HUES48 (cell line): ENCODE measurements around the gene MSX2.

Experiments
- H3K27ac ChIP-seq: one replicate; pipeline ENCODE4 v1.7.0; 2013; ENCODE audit warnings: low read depth, low read length, inconsistent platforms
- H3K27me3 ChIP-seq: 2 replicates; pipeline ENCODE4 v1.6.1; 2013; ENCODE audit warnings: mild to moderate bottlenecking, low read length; ENCODE audit not compliant: control insufficient read depth, insufficient read depth
- H3K36me3 ChIP-seq: 2 replicates; pipeline ENCODE4 v1.6.1; 2013; ENCODE audit warnings: low read length; ENCODE audit not compliant: control insufficient read depth, insufficient read depth
- H3K4me1 ChIP-seq: 2 replicates; pipeline ENCODE4 v1.6.1; 2013; ENCODE audit warnings: mild to moderate bottlenecking, low read length; ENCODE audit not compliant: control insufficient read depth, insufficient read depth
- H3K4me3 ChIP-seq: 2 replicates; pipeline ENCODE4 v1.5.1; 2013; ENCODE audit warnings: mild to moderate bottlenecking, low read depth, low read length
- H3K9ac ChIP-seq: 2 replicates; pipeline ENCODE4 v1.6.1; 2013; ENCODE audit warnings: mild to moderate bottlenecking, low read depth, low read length, moderate library complexity
- H3K9me3 ChIP-seq: 2 replicates; pipeline ENCODE4 v1.6.1; 2013; ENCODE audit warnings: low read length; ENCODE audit not compliant: control insufficient read depth, insufficient read depth

MSX2 gene

GRCh38 chr5:174693697-174694385 lies 30.5 kb upstream of the MSX2 start:
- H3K9ac ChIP-seq = no peak overlapping the region
- no peak overlapping the region for H3K4me3 ChIP-seq
- H3K9me3 ChIP-seq = no peaks in the 10 kb centered on the region
- peaks cover 55% of the 10 kb centered on the region for H3K27me3 ChIP-seq
- no peaks in the 10 kb centered on the region for H3K36me3 ChIP-seq
- H3K4me1 ChIP-seq = peaks cover 27% of the 10 kb centered on the region
- H3K27ac ChIP-seq = no peak overlapping the region

GRCh38 chr5:174694611-174695010 lies 29.8 kb upstream of the MSX2 start:
- Histone ChIP-seq H3K27ac (no peak overlapping the region), H3K36me3 (no peaks in the 10 kb centered on the region), H3K27me3 (peaks cover 48% of the 10 kb centered on the region), H3K9me3 (no peaks in the 10 kb centered on the region), H3K9ac (no peak overlapping the region), H3K4me3 (no peak overlapping the region), H3K4me1 (peaks cover 26% of the 10 kb centered on the region)

GRCh38 chr5:174698156-174698555 lies 26.2 kb upstream of the MSX2 start:
- Histone ChIP-seq H3K27me3 (peaks cover 18% of the 10 kb centered on the region), H3K9me3 (no peaks in the 10 kb centered on the region), H3K27ac (no peak overlapping the region), H3K9ac (no peak overlapping the region), H3K4me3 (no peak overlapping the region), H3K4me1 (peaks cover 14% of the 10 kb centered on the region), H3K36me3 (no peaks in the 10 kb centered on the region)

GRCh38 chr5:174699131-174699530 lies 25.3 kb upstream of the MSX2 start:
- no peak overlapping the region for H3K27ac ChIP-seq
- no peaks in the 10 kb centered on the region for H3K36me3 ChIP-seq
- peaks cover 11% of the 10 kb centered on the region for H3K27me3 ChIP-seq
- H3K4me3 ChIP-seq = no peak overlapping the region
- H3K4me1 ChIP-seq = peaks cover 6% of the 10 kb centered on the region; the same call in 1 of the 2 replicates
- H3K9me3 ChIP-seq = no peaks in the 10 kb centered on the region
- H3K9ac ChIP-seq = no peak overlapping the region

GRCh38 chr5:174706997-174707572 lies 17.3 kb upstream of the MSX2 start:
- Histone ChIP-seq H3K9me3 (no peaks in the 10 kb centered on the region), H3K27me3 (no peaks in the 10 kb centered on the region), H3K4me3 (no peak overlapping the region), H3K4me1 (no peaks in the 10 kb centered on the region), H3K36me3 (no peaks in the 10 kb centered on the region), H3K9ac (no peak overlapping the region), H3K27ac (no peak overlapping the region)

GRCh38 chr5:174707671-174708070 lies 16.7 kb upstream of the MSX2 start:
- no peaks in the 10 kb centered on the region for H3K4me1 ChIP-seq
- H3K4me3 ChIP-seq = no peak overlapping the region
- H3K27me3 ChIP-seq = no peaks in the 10 kb centered on the region
- no peaks in the 10 kb centered on the region for H3K36me3 ChIP-seq
- no peak overlapping the region for H3K27ac ChIP-seq
- no peaks in the 10 kb centered on the region for H3K9me3 ChIP-seq
- H3K9ac ChIP-seq = no peak overlapping the region

- Histone ChIP-seq H3K27me3 (no peaks in the 10 kb centered on the region), H3K27ac (no peak overlapping the region), H3K36me3 (no peaks in the 10 kb centered on the region), H3K9ac (no peak overlapping the region), H3K4me3 (no peak overlapping the region), H3K9me3 (no peaks in the 10 kb centered on the region), H3K4me1 (no peaks in the 10 kb centered on the region)
These were observed 15.7 kb upstream of the MSX2 start for GRCh38 chr5:174708476-174709207.

GRCh38 chr5:174714751-174715150 lies 9.6 kb upstream of the MSX2 start:
- Histone ChIP-seq H3K27ac (no peak overlapping the region), H3K4me1 (peaks cover 7% of the 10 kb centered on the region), H3K9me3 (no peaks in the 10 kb centered on the region), H3K36me3 (no peaks in the 10 kb centered on the region), H3K27me3 (peaks cover 39% of the 10 kb centered on the region), H3K4me3 (no peak overlapping the region), H3K9ac (no peak overlapping the region)

- H3K36me3 ChIP-seq = no peaks in the 10 kb centered on the region
- H3K27me3 ChIP-seq = peaks cover 49% of the 10 kb centered on the region
- H3K9ac ChIP-seq = no peak overlapping the region
- H3K9me3 ChIP-seq = no peaks in the 10 kb centered on the region
- H3K27ac ChIP-seq = no peak overlapping the region
- peaks cover 17% of the 10 kb centered on the region for H3K4me1 ChIP-seq
- H3K4me3 ChIP-seq = no peak overlapping the region
These were observed 8.6 kb upstream of the MSX2 start for GRCh38 chr5:174715804-174716203.

- Histone ChIP-seq H3K27ac (no peak overlapping the region), H3K4me1 (peaks cover 28% of the 10 kb centered on the region), H3K9me3 (no peaks in the 10 kb centered on the region), H3K27me3 (peaks cover 69% of the 10 kb centered on the region), H3K4me3 (no peak overlapping the region), H3K9ac (no peak overlapping the region), H3K36me3 (no peaks in the 10 kb centered on the region)
These were observed 6.4 kb upstream of the MSX2 start for GRCh38 chr5:174717826-174718455.
